Cardiac fibroblast (primary cell): ENCODE data around the gene TENT5C.

Experiments
- DNase-seq, 2 donors: peaks; one replicate each; pipeline versions ENCODE4 v3.0.0 to v3.0.0-alpha.2; 2010; ENCODE audit warnings: low read depth in 2 of 2
- H3K4me3 ChIP-seq, 2 donors: replicated peaks in 1 of 2; 1 replicate in 1 of 2; 2 replicates in 1 of 2; pipeline ENCODE4 v1.5.1; 2011; ENCODE audit warnings: low read depth in 2 of 2, low read length in 2 of 2, mild to moderate bottlenecking in 2 of 2, moderate library complexity in 1 of 2
- TF ChIP-seq, protein P1 (sequence below): IDR thresholded peaks from one replicate; pipeline ENCODE4 v1.5.1; 2011; ENCODE audit warnings: low read depth, mild to moderate bottlenecking, low read length, inconsistent platforms

TENT5C gene

DNA sequence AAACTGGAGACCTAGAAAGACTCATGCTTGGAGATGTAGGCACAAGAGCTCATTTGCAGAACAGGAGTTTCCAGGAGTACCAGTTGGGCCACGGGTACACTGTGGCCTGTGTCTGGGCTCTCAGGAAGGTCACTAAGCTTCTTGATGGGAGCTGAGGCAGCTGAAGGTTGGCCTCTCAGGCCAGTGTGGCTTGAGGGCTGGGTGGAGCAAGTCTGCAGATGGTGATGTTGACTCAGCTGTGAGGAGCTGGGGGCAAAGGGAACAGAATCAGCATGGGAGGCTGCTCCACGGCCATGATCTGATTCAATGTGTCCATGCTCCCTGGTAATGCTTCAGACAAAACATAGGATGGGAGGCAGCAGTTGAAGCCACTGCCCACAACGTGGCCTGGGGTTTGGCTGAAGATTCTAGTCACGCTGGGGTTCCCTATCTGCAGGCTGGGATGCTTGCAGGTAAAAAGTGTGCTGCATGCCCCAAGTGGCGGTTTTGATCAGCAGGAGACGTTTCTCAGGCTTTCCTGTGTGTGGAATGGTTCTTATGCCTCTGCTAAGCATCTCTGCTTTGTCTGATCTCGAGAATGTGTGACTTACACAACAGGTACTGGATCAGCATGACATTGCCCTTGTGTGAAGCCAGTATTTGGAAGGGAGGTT, 15.4 kb upstream of the TENT5C start:
- TF ChIP-seq, protein P1, sequence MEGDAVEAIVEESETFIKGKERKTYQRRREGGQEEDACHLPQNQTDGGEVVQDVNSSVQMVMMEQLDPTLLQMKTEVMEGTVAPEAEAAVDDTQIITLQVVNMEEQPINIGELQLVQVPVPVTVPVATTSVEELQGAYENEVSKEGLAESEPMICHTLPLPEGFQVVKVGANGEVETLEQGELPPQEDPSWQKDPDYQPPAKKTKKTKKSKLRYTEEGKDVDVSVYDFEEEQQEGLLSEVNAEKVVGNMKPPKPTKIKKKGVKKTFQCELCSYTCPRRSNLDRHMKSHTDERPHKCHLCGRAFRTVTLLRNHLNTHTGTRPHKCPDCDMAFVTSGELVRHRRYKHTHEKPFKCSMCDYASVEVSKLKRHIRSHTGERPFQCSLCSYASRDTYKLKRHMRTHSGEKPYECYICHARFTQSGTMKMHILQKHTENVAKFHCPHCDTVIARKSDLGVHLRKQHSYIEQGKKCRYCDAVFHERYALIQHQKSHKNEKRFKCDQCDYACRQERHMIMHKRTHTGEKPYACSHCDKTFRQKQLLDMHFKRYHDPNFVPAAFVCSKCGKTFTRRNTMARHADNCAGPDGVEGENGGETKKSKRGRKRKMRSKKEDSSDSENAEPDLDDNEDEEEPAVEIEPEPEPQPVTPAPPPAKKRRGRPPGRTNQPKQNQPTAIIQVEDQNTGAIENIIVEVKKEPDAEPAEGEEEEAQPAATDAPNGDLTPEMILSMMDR = no peak
- H3K4me3 ChIP-seq = no peak overlapping the region
- DNase-seq = no peak

DNA sequence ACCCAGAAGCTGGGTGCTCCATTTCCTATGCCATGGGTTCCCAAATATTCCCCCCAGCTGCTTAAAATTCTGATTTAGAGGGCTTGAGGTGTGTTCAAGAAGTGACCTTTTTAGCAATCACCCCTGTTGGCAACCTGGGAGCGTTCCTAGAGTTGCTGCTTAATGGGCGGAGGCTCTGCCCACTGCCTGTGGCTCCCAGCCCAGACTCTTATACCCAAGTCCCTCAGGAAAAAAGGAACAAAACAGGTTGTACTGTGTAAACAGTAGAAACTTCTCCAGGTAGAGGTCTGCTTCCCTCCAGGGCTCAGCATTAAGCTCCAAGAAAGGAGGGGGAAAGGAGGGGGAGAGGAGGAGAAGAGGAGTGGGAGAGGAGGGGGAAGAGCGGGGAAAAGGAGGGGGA, 14.6 kb upstream of the TENT5C start:
- no peak overlapping the region for H3K4me3 ChIP-seq
- no peak for DNase-seq
- TF ChIP-seq, protein P1 = no peak

DNA sequence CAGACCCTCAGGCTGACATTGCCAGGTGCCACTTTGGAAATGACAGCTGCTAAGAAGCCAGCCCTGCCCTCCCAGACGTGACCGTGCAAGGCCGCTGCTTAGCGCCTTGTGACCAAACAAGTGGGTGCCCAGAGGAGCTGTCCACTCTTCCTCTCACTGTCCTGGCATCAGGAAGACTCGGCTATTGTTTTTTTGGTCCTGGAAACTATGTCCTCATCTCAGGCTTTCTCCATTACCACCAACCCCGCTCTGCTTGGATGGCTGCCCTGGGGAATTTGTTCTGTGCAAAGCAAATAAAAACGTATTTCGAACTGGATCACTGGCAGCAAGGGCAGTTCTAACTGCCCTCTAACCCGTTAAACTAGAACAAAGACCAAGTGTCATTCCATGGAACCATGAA, 13.7 kb upstream of the TENT5C start:
- no peak overlapping the region for H3K4me3 ChIP-seq
- DNase-seq = no peak
- TF ChIP-seq, protein P1 = no peak

DNA sequence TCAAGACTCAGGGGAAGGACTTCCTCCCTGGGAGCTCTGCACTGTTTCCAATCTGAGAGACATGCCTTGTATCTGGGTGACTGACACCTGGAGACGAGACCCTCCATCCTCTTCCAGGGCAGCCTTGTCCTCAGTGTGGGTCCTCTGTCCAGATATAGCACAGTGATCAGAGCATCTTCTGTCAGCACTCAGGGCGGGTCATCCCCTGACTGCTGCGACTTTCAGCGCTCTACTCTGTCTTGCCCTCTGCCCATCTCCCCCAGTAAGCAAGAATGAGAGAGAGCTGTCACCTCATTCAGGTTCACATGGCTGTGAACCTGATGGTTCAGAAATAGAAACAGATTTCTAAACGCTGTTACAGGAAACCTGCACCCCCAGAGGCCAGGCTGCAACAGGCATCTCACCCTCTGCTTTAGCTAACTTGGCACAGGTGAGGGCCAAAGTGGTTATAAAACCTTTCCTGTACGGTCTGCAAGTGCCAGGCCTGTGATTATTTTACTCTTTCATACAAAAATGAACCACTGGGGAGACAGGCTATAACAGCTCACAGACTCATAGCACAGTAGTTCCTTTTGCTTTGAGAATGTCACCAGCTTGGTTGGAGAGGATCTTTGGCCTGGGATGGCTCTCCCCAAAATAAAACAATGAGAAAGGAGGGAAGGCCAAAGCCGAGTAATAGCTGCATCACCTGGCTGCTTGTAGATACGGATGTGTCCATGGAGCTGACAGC, 11.4 kb upstream of the TENT5C start:
- H3K4me3 ChIP-seq = no peak overlapping the region
- DNase-seq = no peak
- TF ChIP-seq, protein P1 = no peak

DNA sequence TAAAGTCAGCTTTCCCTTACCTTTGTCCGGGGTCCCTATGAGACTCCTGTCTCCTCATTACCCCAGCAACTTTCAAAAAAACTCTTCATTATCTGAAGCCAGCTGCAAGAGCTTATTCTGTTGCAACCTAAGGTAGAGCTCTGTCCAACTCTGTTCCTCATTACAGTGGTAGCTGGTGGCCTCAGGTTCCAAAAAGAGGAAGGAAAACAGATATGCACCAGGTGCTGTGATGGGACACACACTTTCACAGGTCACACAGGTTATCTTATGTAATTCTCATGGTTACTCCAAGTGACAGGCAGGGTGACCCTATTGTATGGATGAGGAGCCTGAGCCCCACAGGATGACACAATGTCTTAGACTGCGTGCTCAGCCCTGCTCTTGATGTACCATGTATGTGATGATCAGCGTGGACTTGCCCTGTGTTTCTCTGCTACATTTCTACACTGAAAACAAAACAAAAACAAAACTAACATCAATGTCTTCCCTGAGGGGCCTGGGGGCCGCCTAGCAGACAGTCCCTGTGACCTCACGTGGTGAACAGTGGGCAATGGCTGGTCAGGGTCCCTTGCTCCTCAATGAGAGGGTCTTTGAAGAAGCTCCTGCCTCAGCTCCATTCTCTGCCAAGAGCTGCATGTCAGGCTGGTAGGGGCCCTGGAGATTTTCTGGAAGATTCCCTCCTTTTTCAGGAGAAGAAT, 9.7 kb upstream of the TENT5C start:
- H3K4me3 ChIP-seq = no peak overlapping the region
- TF ChIP-seq, protein P1 = no peak
- DNase-seq = no peak

DNA sequence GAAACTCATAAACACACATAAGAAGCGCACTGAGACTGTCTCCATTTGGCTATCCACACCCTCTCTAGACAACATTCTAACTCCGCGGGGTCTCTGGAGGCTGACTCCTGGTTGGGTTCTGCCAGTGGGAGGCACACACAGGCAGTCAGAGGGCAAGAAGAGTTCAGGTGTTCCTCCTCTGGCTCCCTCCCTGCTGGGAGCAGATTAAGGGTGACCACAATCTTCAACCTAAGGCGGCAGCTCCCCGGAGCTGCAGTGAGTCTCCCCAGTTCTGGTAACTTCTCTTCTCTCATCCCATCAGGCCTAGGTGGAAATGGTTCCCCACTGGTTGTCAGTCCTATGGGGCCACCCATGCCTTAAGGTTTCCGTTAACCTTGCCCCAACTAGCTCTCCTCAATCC, 7.4 kb upstream of the TENT5C start:
- DNase-seq = no peak
- TF ChIP-seq, protein P1 = no peak
- H3K4me3 ChIP-seq = no peak overlapping the region
